Breast epithelium (tissue), 4 donors: ENCODE results near the gene HPCAL1. TPM values are rescaled to one million over a fixed set of nuclear protein-coding genes. Genes with fewer than 3 reads are reported as not detected.

Experiments
- DNase-seq, 2 donors: peaks; one replicate each; pipeline ENCODE4 v3.0.0-alpha.2; 2019; ENCODE audit warnings: low spot score in 2 of 2
- H3K27ac ChIP-seq, 2 donors: fragments of 200-600 bp; sonication (generic) in 1 of 2; one replicate each; pipeline ENCODE4 v1.5.1; 2016 to 2019; ENCODE audit warnings: mild to moderate bottlenecking in 1 of 2
- H3K27me3 ChIP-seq, 2 donors: fragments of 200-600 bp; sonication (generic) in 1 of 2; one replicate each; pipeline versions ENCODE4 v1.5.1 to v1.6.0; 2017 to 2019; ENCODE audit warnings: control low read depth in 1 of 2, mild to moderate bottlenecking in 1 of 2
- H3K36me3 ChIP-seq: fragments of 200-600 bp; one replicate; pipeline ENCODE4 v1.5.1; 2019
- H3K4me1 ChIP-seq, 2 donors: fragments of 200-600 bp; sonication (generic); one replicate each; pipeline ENCODE4 v1.5.1; 2016 to 2019; ENCODE audit warnings: control low read depth in 1 of 2
- H3K4me3 ChIP-seq, 3 donors: fragments of 200-600 bp; sonication (generic); 1 replicate in 2 of 3; 2 replicates in 1 of 3; pipeline ENCODE4 v1.5.1; 2016 to 2019; ENCODE audit warnings: mild to moderate bottlenecking in 3 of 3, moderate library complexity in 2 of 3
- H3K9me3 ChIP-seq, 2 donors: fragments of 200-600 bp; sonication (generic) in 1 of 2; one replicate each; pipeline ENCODE4 v1.5.1; 2016 to 2019; ENCODE audit warnings: control low read depth in 1 of 2
- CTCF ChIP-seq, 3 donors: fragments of 450-650 bp; IDR thresholded peaks; one replicate each; pipeline ENCODE4 v1.5.1; 2016 to 2017; ENCODE audit warnings: antibody characterized with exemption in 3 of 3, mild to moderate bottlenecking in 3 of 3, moderate library complexity in 3 of 3
- POLR2A ChIP-seq: fragments of 450-650 bp; IDR thresholded peaks from one replicate; pipeline ENCODE4 v1.6.1; 2016; ENCODE audit warnings: antibody characterized with exemption, mild to moderate bottlenecking, moderate library complexity
- POLR2AphosphoS5 ChIP-seq, 3 donors: sonication (generic); formaldehyde crosslinking; IDR thresholded peaks; one replicate each; pipeline ENCODE4 v1.6.1; 2017; ENCODE audit warnings: antibody characterized with exemption in 3 of 3
- intact Hi-C: fragments of 100-400 bp; cut with DNase I; formaldehyde crosslinking; loops from one replicate; pipeline ENCODE4 v1.15.1; 2023; ENCODE audit warnings: low total_unique reads
- total RNA-seq, 3 donors: library from RNA; depleted of rRNA; stranded (reverse); fragments of >200 nt; gene quantifications; one replicate each; pipeline ENCODE4 v1.1.0, GENCODE V29; 2016

Gene HPCAL1
- total RNA-seq, 3 donors from 2014 or later: 38.6 to 41.9 (median 41.6) TPM

GRCh38 chr2:10279946-10280463 is 22.7 kb upstream of the HPCAL1 start:
- no peaks in the 10 kb centered on the region for H3K36me3 ChIP-seq
- H3K27me3 ChIP-seq: no peaks in the 10 kb centered on the region
- no peak overlapping the region for H3K4me3 ChIP-seq
- intact Hi-C loops: no loop called here
- no peaks in the 10 kb centered on the region for H3K9me3 ChIP-seq
- DNase-seq: no peak
- TF ChIP-seq CTCF (IDR thresholded peaks at IDR 0.05) (no peak), POLR2A (no peak), POLR2AphosphoS5 (IDR thresholded peaks at IDR 0.05) (no peak)
- H3K27ac ChIP-seq: no peak overlapping the region
- no peaks in the 10 kb centered on the region for H3K4me1 ChIP-seq

GRCh38 chr2:10281891-10282290 is 20.8 kb upstream of the HPCAL1 start:
- H3K36me3 ChIP-seq: no peaks in the 10 kb centered on the region
- H3K4me3 ChIP-seq: no peak overlapping the region
- H3K27ac ChIP-seq: no peak overlapping the region
- H3K27me3 ChIP-seq: no peaks in the 10 kb centered on the region
- peaks cover 7 to 10% of the 10 kb centered on the region in 2 donors for H3K4me1 ChIP-seq
- DNase-seq: no peak
- no peaks in the 10 kb centered on the region for H3K9me3 ChIP-seq
- no peak for TF ChIP-seq CTCF (IDR thresholded peaks at IDR 0.05)
- TF ChIP-seq POLR2AphosphoS5 (IDR thresholded peaks at IDR 0.05): no peak
- TF ChIP-seq POLR2A: no peak
- intact Hi-C loops: no loop called here

GRCh38 chr2:10282611-10283105 is 20.0 kb upstream of the HPCAL1 start:
- intact Hi-C loops: no loop called here

GRCh38 chr2:10283106-10284062 is 19.3 kb upstream of the HPCAL1 start:
- no peaks in the 10 kb centered on the region for H3K36me3 ChIP-seq
- H3K4me3 ChIP-seq: no peak overlapping the region
- no peaks in the 10 kb centered on the region for H3K27me3 ChIP-seq
- H3K27ac ChIP-seq: no peak overlapping the region
- intact Hi-C loops: no loop called here
- H3K4me1 ChIP-seq: peaks cover 7 to 10% of the 10 kb centered on the region in 2 donors
- no peaks in the 10 kb centered on the region for H3K9me3 ChIP-seq
- TF ChIP-seq CTCF (IDR thresholded peaks at IDR 0.05): no peak
- no peak for TF ChIP-seq POLR2AphosphoS5 (IDR thresholded peaks at IDR 0.05)
- no peak for TF ChIP-seq POLR2A
- DNase-seq: no peak

More at GRCh38 chr2:10282611-10283105, 20.0 kb upstream of the HPCAL1 start:
- peaks cover 7 to 10% of the 10 kb centered on the region in 2 donors for H3K4me1 ChIP-seq
- no peaks in the 10 kb centered on the region for H3K27me3 ChIP-seq
- TF ChIP-seq POLR2A: no peak
- no peak for TF ChIP-seq POLR2AphosphoS5 (IDR thresholded peaks at IDR 0.05)
- no peak for TF ChIP-seq CTCF (IDR thresholded peaks at IDR 0.05)
- H3K4me3 ChIP-seq: no peak overlapping the region
- no peaks in the 10 kb centered on the region for H3K9me3 ChIP-seq
- H3K36me3 ChIP-seq: no peaks in the 10 kb centered on the region
- H3K27ac ChIP-seq: no peak overlapping the region
- DNase-seq: no peak
